Endothelial cell of umbilical vein (primary cell): ENCODE measurements around the gene DDB1. TPM values are rescaled to one million over a fixed set of nuclear protein-coding genes. Genes with fewer than 3 reads are reported as not detected.

ENCODE experiments used
- BruUV-seq: library from RNA; stranded (reverse); fragments of 400-500 nt; replicated peaks from 2 replicates; lab custom pipeline; 2021; lab: Mats Ljungman, UMichigan
- CTCF ChIA-PET: fragments of 300-600, 350-600 bp; sonication (Branson Sonifier 250); formaldehyde crosslinking; loops from one replicate; lab custom pipeline; 2021; ENCODE audit warnings: antibody characterized with exemption, inconsistent platforms; lab: Charles Lee
- POLR2A ChIA-PET: fragments of 300-600, 350-600 bp; sonication (Branson Sonifier 250); formaldehyde crosslinking; loops from one replicate; lab custom pipeline; 2021; ENCODE audit warnings: antibody characterized with exemption, inconsistent platforms; lab: Charles Lee
- DNase-seq: peaks from one replicate; pipeline ENCODE4 v3.0.0-alpha.2; 2011; ENCODE audit warnings: low read depth, low spot score
- FAIRE-seq: peaks from 2 replicates; lab custom pipeline; 2011; peaks lifted over from hg19 to GRCh38; lab: Jason Lieb, UNC
- H2AFZ ChIP-seq: 2 replicates; pipeline ENCODE4 v1.6.0; 2012; ENCODE audit warnings: low read depth, low read length, control low read depth, inconsistent platforms
- H3K27ac ChIP-seq: 2 replicates; pipeline ENCODE4 v1.5.1; 2011; ENCODE audit warnings: low read depth, mild to moderate bottlenecking, control low read depth, low read length, moderate library complexity; ENCODE audit not compliant: insufficient read depth
- H3K27me3 ChIP-seq, 2 experiments: 2 replicates each; pipeline versions ENCODE4 v1.6.0 to v1.6.1; 2011; ENCODE audit warnings: low read length in 2 of 2, mixed read lengths in 1 of 2; ENCODE audit not compliant: control insufficient read depth in 2 of 2, insufficient read depth in 2 of 2
- H3K36me3 ChIP-seq, 2 experiments: 2 replicates in 1 of 2; 3 replicates in 1 of 2; pipeline ENCODE4 v1.5.1; 2011; ENCODE audit warnings: low read length in 2 of 2, mild to moderate bottlenecking in 1 of 2, moderate library complexity in 1 of 2; ENCODE audit not compliant: control insufficient read depth in 2 of 2, insufficient read depth in 2 of 2; ENCODE audit errors: extremely low read depth in 1 of 2
- H3K4me1 ChIP-seq: 3 replicates; pipeline ENCODE4 v1.5.1; 2011; ENCODE audit warnings: mild to moderate bottlenecking, low read length; ENCODE audit not compliant: control insufficient read depth, insufficient read depth; ENCODE audit errors: extremely low read depth
- H3K4me2 ChIP-seq: 2 replicates; pipeline ENCODE4 v1.6.1; 2011; ENCODE audit warnings: low read length, control low read depth, mixed read lengths; ENCODE audit not compliant: insufficient read depth
- H3K4me3 ChIP-seq, 3 experiments: fragments of 200-600 bp in 1 of 3; sonication (generic), shearing (Covaris generic) in 1 of 3; replicated peaks in 1 of 3; 2 replicates each; pipeline ENCODE4 v1.5.1; 2011 to 2016; ENCODE audit warnings: control low read depth in 3 of 3, low read length in 3 of 3, mild to moderate bottlenecking in 2 of 3, inconsistent platforms in 1 of 3, low read depth in 1 of 3, moderate library complexity in 1 of 3; ENCODE audit not compliant: insufficient read depth in 1 of 3
- H3K79me2 ChIP-seq: 2 replicates; pipeline ENCODE4 v1.6.0; 2012; ENCODE audit warnings: low read length, inconsistent platforms; ENCODE audit not compliant: control insufficient read depth, insufficient read depth
- H3K9ac ChIP-seq: replicated peaks from 2 replicates; pipeline ENCODE3; 2011; ENCODE audit warnings: low read length, control low read depth; ENCODE audit not compliant: insufficient read depth; ENCODE audit errors: extremely low read depth
- H3K9me1 ChIP-seq: replicated peaks from 3 replicates; pipeline ENCODE4 v1.6.0; 2011; ENCODE audit warnings: mild to moderate bottlenecking, low read length; ENCODE audit not compliant: control insufficient read depth, insufficient read depth; ENCODE audit errors: extremely low read depth
- H3K9me3 ChIP-seq: replicated peaks from 2 replicates; pipeline ENCODE4 v1.5.1; 2012; ENCODE audit warnings: low read length, inconsistent platforms; ENCODE audit not compliant: control insufficient read depth, insufficient read depth
- H4K20me1 ChIP-seq: replicated peaks from 2 replicates; pipeline ENCODE3; 2011; ENCODE audit warnings: mild to moderate bottlenecking, low read length; ENCODE audit not compliant: control insufficient read depth, insufficient read depth; ENCODE audit errors: extremely low read depth
- CTCF ChIP-seq, 2 donors: IDR thresholded peaks; 1 replicate in 1 of 2; 2 replicates in 1 of 2; pipeline ENCODE4 v1.5.1; 2011; ENCODE audit warnings: low read length in 2 of 2, mild to moderate bottlenecking in 2 of 2, moderate library complexity in 2 of 2, control low read depth in 1 of 2, inconsistent platforms in 1 of 2, low read depth in 1 of 2; ENCODE audit not compliant: insufficient read depth in 1 of 2; ENCODE audit errors: extremely low read depth in 1 of 2
- EZH2 ChIP-seq: IDR thresholded peaks from 2 replicates; pipeline ENCODE4 v1.6.1; 2012; ENCODE audit warnings: borderline replicate concordance, low read depth, mild to moderate bottlenecking, moderate library complexity, low read length, inconsistent platforms; ENCODE audit not compliant: severe bottlenecking
- FOS ChIP-seq: IDR thresholded peaks from 2 replicates; pipeline ENCODE4 v1.6.1; 2011; ENCODE audit warnings: mild to moderate bottlenecking, low read length, moderate library complexity, borderline replicate concordance; ENCODE audit not compliant: insufficient read depth
- GATA2 ChIP-seq: IDR thresholded peaks from 2 replicates; pipeline ENCODE4 v1.7.0; 2011; ENCODE audit warnings: low read depth, mild to moderate bottlenecking, moderate library complexity, mixed read lengths, low read length; ENCODE audit not compliant: insufficient read length, insufficient read depth
- JUN ChIP-seq: IDR thresholded peaks from 2 replicates; pipeline ENCODE4 v1.6.1; 2011; ENCODE audit warnings: borderline replicate concordance, low read depth; ENCODE audit not compliant: insufficient read length, insufficient read depth
- MAX ChIP-seq: IDR thresholded peaks from 2 replicates; pipeline ENCODE4 v1.6.1; 2011; ENCODE audit not compliant: insufficient read depth, insufficient read length
- MYC ChIP-seq: IDR thresholded peaks from one replicate; pipeline ENCODE4 v1.6.1; 2011; ENCODE audit warnings: mild to moderate bottlenecking, low read depth, low read length
- POLR2A ChIP-seq: IDR thresholded peaks from 2 replicates; pipeline ENCODE4 v1.6.1; 2012; ENCODE audit warnings: low read depth, mild to moderate bottlenecking, control low read depth, low read length
- POLR2AphosphoS5 ChIP-seq: IDR thresholded peaks from 2 replicates; pipeline ENCODE4 v1.6.1; 2012; ENCODE audit warnings: low read depth, mild to moderate bottlenecking, control low read depth, low read length, moderate library complexity; ENCODE audit not compliant: insufficient read depth
- dilution Hi-C: fragments of 300-500 bp; cut with MboI; formaldehyde crosslinking; loops from one replicate; pipeline ENCODE4 v1.15.0; 2019; ENCODE audit warnings: low sequenced_read_pairs; ENCODE audit not compliant: extremely low pct_ligation_motif_present
- intact Hi-C: fragments of 100-400 bp; cut with micrococcal nuclease; formaldehyde crosslinking; loops from one replicate; pipeline ENCODE4 v1.10.0; 2022
- polyA plus RNA-seq, 4 experiments: library from polyadenylated mRNA; depleted of rRNA in 3 of 4; stranded (reverse) in 3 of 4; unstranded in 1 of 4; fragments of >200 nt; gene quantifications; 2 replicates each; pipeline versions ENCODE4 v1.2.1 to v1.2.3, GENCODE V29; 2011 to 2012; ENCODE audit warnings: missing spikeins in 1 of 4
- total RNA-seq: library from RNA; stranded (reverse); gene quantifications from 2 replicates; pipeline ENCODE4 v1.2.3, GENCODE V29; 2021

Gene DDB1
- total and polyA plus RNA-seq, 2 donors (not counting 3 experiments of a cell fraction or from before 2014, with no cell fraction given): 229 to 230 TPM

- Histone ChIP-seq H3K27ac (no peak overlapping the region), H3K79me2 (no peaks in the 10 kb centered on the region), H3K4me1 (no peaks in the 10 kb centered on the region), H2AFZ (no peak overlapping the region), H3K4me2 (no peak overlapping the region), H3K36me3 (no peaks in the 10 kb centered on the region), H3K9me3 (no peaks in the 10 kb centered on the region), H3K9ac (no peak overlapping the region), H3K9me1 (no peaks in the 10 kb centered on the region), H3K27me3 (no peaks in the 10 kb centered on the region), H3K4me3 (no peak overlapping the region), H4K20me1 (no peaks in the 10 kb centered on the region)
- TF ChIP-seq JUN (no peak), MYC (no peak), FOS (no peak), EZH2 (no peak), POLR2AphosphoS5 (no peak), MAX (no peak), CTCF (IDR thresholded peaks at IDR 0.05; ENCODE audit: extremely low read depth in 1 of 2, insufficient read depth in 1 of 2, low read depth in 1 of 2, low read length in 2 of 2) (no peak), GATA2 (no peak), POLR2A (no peak)
- ChIA-PET CTCF (no interaction called here), POLR2A (no interaction called here)
- DNase-seq: no peak
- intact Hi-C loops: no loop called here
- BruUV-seq: no TSS peak
- FAIRE-seq: no peak
- dilution Hi-C loops: no loop called here
Observed at GRCh38 chr11:61272731-61273130, 60.2 kb downstream of the DDB1 start.
